B cell (primary cell): Measurements from ENCODE around the gene GASK1A. TPM values are rescaled to one million over a fixed set of nuclear protein-coding genes. Genes with fewer than 3 reads are reported as not detected.

Source experiments
- ATAC-seq: fragments of 200-7000 bp; cut with Tn5 transposase; one replicate; pipeline ENCODE4 v1.10.0; 2021; ENCODE audit warnings: low read depth, mild to moderate bottlenecking, moderate number of reproducible peaks, moderate library complexity
- CTCF ChIA-PET: fragments of 350-600 bp; sonication (Branson Sonifier 250); formaldehyde crosslinking; loops from one replicate; lab custom pipeline; 2021; ENCODE audit warnings: antibody characterized with exemption, inconsistent platforms; lab: Charles Lee
- POLR2A ChIA-PET: fragments of 350-600 bp; sonication (Branson Sonifier 250); formaldehyde crosslinking; loops from one replicate; lab custom pipeline; 2021; ENCODE audit warnings: antibody characterized with exemption; lab: Charles Lee
- DNase-seq: peaks from one replicate; pipeline ENCODE4 v3.0.0; 2013
- H2AFZ ChIP-seq: 2 replicates; pipeline ENCODE4 v1.6.1; 2012; ENCODE audit warnings: mild to moderate bottlenecking, low read depth, low read length; ENCODE audit not compliant: insufficient read depth, poor library complexity, severe bottlenecking
- H3K27ac ChIP-seq, 2 donors: 1 replicate in 1 of 2; 2 replicates in 1 of 2; pipeline ENCODE4 v1.5.1; 2012 to 2013; ENCODE audit warnings: low read length in 2 of 2, mild to moderate bottlenecking in 2 of 2, moderate library complexity in 1 of 2
- H3K27me3 ChIP-seq, 4 experiments: fragments of 200-600 bp in 1 of 4; sonication (generic) in 1 of 4; replicated peaks in 1 of 4; 1 replicate in 2 of 4; 2 replicates in 2 of 4; pipeline versions ENCODE4 v1.6.1 to v1.7.0; 2013 to 2016; ENCODE audit warnings: low read length in 3 of 4, mild to moderate bottlenecking in 2 of 4, mixed read lengths in 1 of 4, moderate library complexity in 1 of 4; ENCODE audit not compliant: insufficient read depth in 4 of 4, control insufficient read depth in 3 of 4; ENCODE audit errors: control extremely low read depth in 1 of 4
- H3K36me3 ChIP-seq, 2 experiments: replicated peaks in 1 of 2; 1 replicate in 1 of 2; 2 replicates in 1 of 2; pipeline versions ENCODE4 v1.6.1 to v1.7.1; 2013; ENCODE audit warnings: low read length in 1 of 2; ENCODE audit not compliant: insufficient read depth in 2 of 2, control insufficient read depth in 1 of 2; ENCODE audit errors: control extremely low read depth in 1 of 2, extremely low read depth in 1 of 2
- H3K4me1 ChIP-seq, 2 donors: fragments of 200-600 bp in 1 of 2; sonication (generic) in 1 of 2; 1 replicate in 1 of 2; 2 replicates in 1 of 2; pipeline versions ENCODE4 v1.5.1 to v1.6.1; 2013 to 2017; ENCODE audit warnings: low read length in 2 of 2; ENCODE audit not compliant: control insufficient read depth in 2 of 2, insufficient read depth in 2 of 2
- H3K4me2 ChIP-seq: replicated peaks from 2 replicates; pipeline ENCODE3; 2012; ENCODE audit warnings: mild to moderate bottlenecking, low read depth, low read length; ENCODE audit not compliant: poor library complexity, severe bottlenecking
- H3K4me3 ChIP-seq, 5 experiments: fragments of 200-600 bp in 1 of 5; sonication (generic) in 1 of 5; 1 replicate in 3 of 5; 2 replicates in 2 of 5; pipeline versions ENCODE4 v1.5.1 to v1.7.0; 2011 to 2016; ENCODE audit warnings: low read length in 4 of 5, mild to moderate bottlenecking in 4 of 5, low read depth in 2 of 5, control low read depth in 1 of 5, moderate library complexity in 1 of 5; ENCODE audit not compliant: insufficient read depth in 1 of 5; ENCODE audit errors: control extremely low read depth in 1 of 5, extremely low read depth in 1 of 5
- H3K79me2 ChIP-seq: fragments of 200-600 bp; sonication (generic); one replicate; pipeline ENCODE4 v1.6.0; 2016; ENCODE audit warnings: low read length; ENCODE audit not compliant: control insufficient read depth, insufficient read depth
- H3K9ac ChIP-seq: fragments of 200-600 bp; sonication (generic); 2 replicates; pipeline ENCODE4 v1.6.1; 2017; ENCODE audit warnings: mild to moderate bottlenecking, low read length, moderate library complexity
- H3K9me3 ChIP-seq, 3 donors: one replicate each; pipeline versions ENCODE4 v1.6.1 to v1.7.1; 2013; ENCODE audit warnings: low read length in 2 of 3; ENCODE audit not compliant: control insufficient read depth in 2 of 3, insufficient read depth in 1 of 3; ENCODE audit errors: control extremely low read depth in 1 of 3
- H4K20me1 ChIP-seq: 2 replicates; pipeline ENCODE4 v1.6.0; 2012; ENCODE audit warnings: mild to moderate bottlenecking, low read length; ENCODE audit not compliant: insufficient read depth, control insufficient read depth, poor library complexity, severe bottlenecking
- H3K27ac Mint-ChIP-seq: one replicate; pipeline ENCODE4 v1.8.0; 2021; ENCODE audit warnings: mixed read lengths
- H3K27me3 Mint-ChIP-seq: one replicate; pipeline ENCODE4 v1.8.0; 2021; ENCODE audit warnings: mixed read lengths
- H3K4me1 Mint-ChIP-seq: one replicate; pipeline ENCODE4 v1.8.0; 2021; ENCODE audit warnings: mixed read lengths
- H3K4me3 Mint-ChIP-seq: one replicate; pipeline ENCODE4 v1.8.0; 2021; ENCODE audit warnings: mixed read lengths
- H3K9me3 Mint-ChIP-seq: one replicate; pipeline ENCODE4 v1.8.0; 2022; ENCODE audit warnings: mixed read lengths; ENCODE audit not compliant: insufficient read depth
- EZH2 ChIP-seq: IDR thresholded peaks from 2 replicates; pipeline ENCODE4 v1.6.1; 2012; ENCODE audit warnings: borderline replicate concordance, low read depth, mild to moderate bottlenecking, moderate library complexity, low read length; ENCODE audit not compliant: insufficient read depth, poor library complexity, severe bottlenecking
- WGBS: methylation state at CpG from one replicate; pipeline ENCODE4 v1.1.5; 2013; ENCODE audit warnings: missing lambda C conversion rate; ENCODE audit not compliant: insufficient coverage; 5-methylcytosine and 5-hydroxymethylcytosine counted together
- intact Hi-C: fragments of 100-400 bp; cut with micrococcal nuclease; formaldehyde crosslinking; loops from one replicate; pipeline ENCODE4 v1.10.0; 2022
- polyA plus RNA-seq: library from polyadenylated mRNA; depleted of rRNA; stranded (reverse); fragments of >200 nt; gene quantifications from 2 replicates; pipeline ENCODE4 v1.2.3, GENCODE V29; 2012
- total RNA-seq, 2 donors: library from RNA; stranded (reverse); fragments of 120-200 nt in 1 of 2; gene quantifications; 1 replicate in 1 of 2; 2 replicates in 1 of 2; pipeline versions ENCODE4 v1.2.3 to v1.2.4, GENCODE V29; 2013 to 2022
- TF ChIP-seq, protein P1 (sequence below): fragments of 200-600 bp; IDR thresholded peaks from one replicate; pipeline ENCODE4 v1.8.0; 2022; ENCODE audit warnings: antibody characterized with exemption, mild to moderate bottlenecking

Gene GASK1A
- total and polyA plus RNA-seq, 2 donors (not counting 1 experiment from before 2014, with no cell fraction given): not detected

DNA sequence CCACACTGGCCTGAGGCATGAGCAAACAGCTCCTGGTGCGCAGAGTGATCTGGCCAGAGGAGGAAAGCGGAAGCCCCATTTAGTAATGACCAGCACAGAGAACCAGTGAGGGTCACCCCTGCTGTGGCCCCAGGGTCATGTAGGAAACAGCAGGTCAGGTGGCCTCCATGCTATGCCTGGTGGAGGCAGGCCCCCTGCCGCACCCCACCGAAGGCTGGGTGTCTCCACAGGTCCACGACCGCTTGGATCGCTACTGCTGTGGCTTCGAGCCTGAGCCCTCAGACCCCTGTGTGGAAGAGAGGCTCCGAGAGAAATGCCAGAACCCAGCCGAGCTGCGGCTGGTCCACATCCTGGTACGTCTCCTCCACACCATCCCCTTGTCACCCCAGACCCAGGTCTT lies 74.2 kb downstream of the GASK1A start:
- POLR2A ChIA-PET: no interaction called here
- WGBS: 100% methylated on average over 7 of the region's 12 CpGs
- no peaks in the 10 kb centered on the region for H3K36me3 ChIP-seq
- CTCF ChIA-PET: no interaction called here
- Mint-ChIP-seq H3K4me1 (no peaks in the 10 kb centered on the region), H3K27ac (no peak overlapping the region), H3K4me3 (no peak overlapping the region), H3K27me3 (peaks cover 13% of the 10 kb centered on the region), H3K9me3 (peaks cover 19% of the 10 kb centered on the region)
- peaks cover 2 to 26% (median 13%) of the 10 kb centered on the region in 3 donors for H3K9me3 ChIP-seq
- no peak overlapping the region for H2AFZ ChIP-seq
- peaks cover 0 to 8% (median 0%) of the 10 kb centered on the region in 4 experiments for H3K27me3 ChIP-seq
- TF ChIP-seq, protein P1, sequence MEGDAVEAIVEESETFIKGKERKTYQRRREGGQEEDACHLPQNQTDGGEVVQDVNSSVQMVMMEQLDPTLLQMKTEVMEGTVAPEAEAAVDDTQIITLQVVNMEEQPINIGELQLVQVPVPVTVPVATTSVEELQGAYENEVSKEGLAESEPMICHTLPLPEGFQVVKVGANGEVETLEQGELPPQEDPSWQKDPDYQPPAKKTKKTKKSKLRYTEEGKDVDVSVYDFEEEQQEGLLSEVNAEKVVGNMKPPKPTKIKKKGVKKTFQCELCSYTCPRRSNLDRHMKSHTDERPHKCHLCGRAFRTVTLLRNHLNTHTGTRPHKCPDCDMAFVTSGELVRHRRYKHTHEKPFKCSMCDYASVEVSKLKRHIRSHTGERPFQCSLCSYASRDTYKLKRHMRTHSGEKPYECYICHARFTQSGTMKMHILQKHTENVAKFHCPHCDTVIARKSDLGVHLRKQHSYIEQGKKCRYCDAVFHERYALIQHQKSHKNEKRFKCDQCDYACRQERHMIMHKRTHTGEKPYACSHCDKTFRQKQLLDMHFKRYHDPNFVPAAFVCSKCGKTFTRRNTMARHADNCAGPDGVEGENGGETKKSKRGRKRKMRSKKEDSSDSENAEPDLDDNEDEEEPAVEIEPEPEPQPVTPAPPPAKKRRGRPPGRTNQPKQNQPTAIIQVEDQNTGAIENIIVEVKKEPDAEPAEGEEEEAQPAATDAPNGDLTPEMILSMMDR: no peak
- no peak for TF ChIP-seq EZH2
- no peaks in the 10 kb centered on the region for H3K79me2 ChIP-seq
- no peaks in the 10 kb centered on the region for H3K4me1 ChIP-seq
- no peaks in the 10 kb centered on the region for H4K20me1 ChIP-seq
- no peak overlapping the region for H3K4me2 ChIP-seq
- ATAC-seq (no peak), DNase-seq (no peak)
- H3K9ac ChIP-seq: no peak overlapping the region
- intact Hi-C loops: no loop called here
- H3K27ac ChIP-seq: no peak overlapping the region
- no peak overlapping the region for H3K4me3 ChIP-seq

DNA sequence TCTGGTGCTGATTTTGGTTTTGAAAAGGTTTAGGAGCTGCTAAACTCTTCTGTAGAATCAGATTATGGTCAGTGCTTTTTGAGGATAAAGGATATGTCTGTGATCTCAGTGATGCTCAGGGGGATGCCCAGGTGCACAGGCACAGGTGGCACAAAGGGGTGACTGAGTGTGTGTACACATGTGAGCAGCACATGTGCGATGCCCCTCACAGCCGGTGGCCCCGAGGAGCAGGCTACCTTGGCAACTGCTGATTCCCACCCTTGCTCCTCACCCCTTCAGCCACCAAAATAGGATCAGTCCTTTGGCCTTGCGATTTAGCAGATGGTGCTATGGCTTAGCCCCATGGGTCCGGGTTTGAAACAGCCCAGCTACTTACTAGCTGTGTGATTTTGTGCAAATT lies 75.6 kb downstream of the GASK1A start:
- no peak for TF ChIP-seq EZH2
- TF ChIP-seq, protein P1: no peak
- Histone ChIP-seq H3K4me1 (no peaks in the 10 kb centered on the region), H3K27me3 (peaks cover 0 to 8% (median 0%) of the 10 kb centered on the region in 4 experiments), H2AFZ (no peak overlapping the region), H3K4me2 (no peak overlapping the region), H3K4me3 (no peak overlapping the region), H3K79me2 (no peaks in the 10 kb centered on the region), H3K9me3 (peaks cover 2 to 18% (median 13%) of the 10 kb centered on the region in 3 donors), H3K9ac (no peak overlapping the region), H3K36me3 (no peaks in the 10 kb centered on the region), H4K20me1 (no peaks in the 10 kb centered on the region), H3K27ac (no peak overlapping the region)
- 100% methylated on average over 2 of the region's 5 CpGs for WGBS
- Mint-ChIP-seq H3K9me3 (peaks cover 15% of the 10 kb centered on the region), H3K27ac (no peak overlapping the region), H3K4me1 (no peaks in the 10 kb centered on the region), H3K27me3 (peaks cover 13% of the 10 kb centered on the region), H3K4me3 (no peak overlapping the region)
- no peak for DNase-seq
- CTCF ChIA-PET: no interaction called here
- ATAC-seq: no peak
- intact Hi-C loops: no loop called here
- POLR2A ChIA-PET: no interaction called here
